Transverse colon (tissue), 3 donors: Measurements from ENCODE around the gene XPOT.

Experiments used
- CTCF ChIP-seq, 5 experiments: fragments of 200-600 bp in 3 of 5; fragments of 450-650 bp in 2 of 5; sonication (generic) in 3 of 5; IDR thresholded peaks; 1 replicate in 2 of 5; 2 replicates in 3 of 5; pipeline ENCODE4 v1.5.1; 2016 to 2017; ENCODE audit warnings: antibody characterized with exemption in 5 of 5, inconsistent platforms in 3 of 5, mild to moderate bottlenecking in 2 of 5, moderate library complexity in 1 of 5
- EP300 ChIP-seq: sonication (generic); formaldehyde crosslinking; IDR thresholded peaks from one replicate; pipeline ENCODE4 v1.6.1; 2017; ENCODE audit warnings: antibody characterized with exemption, low read depth
- POLR2A ChIP-seq: fragments of 450-650 bp; IDR thresholded peaks from one replicate; pipeline ENCODE4 v1.6.1; 2016; ENCODE audit warnings: antibody characterized with exemption, mild to moderate bottlenecking, moderate library complexity

- TF ChIP-seq POLR2A (no peak), CTCF (IDR thresholded peaks at IDR 0.05) (no peak), EP300 (no peak)
These were observed 41.4 kb upstream of the XPOT start for GRCh38 chr12:64362721-64363305.
